ENCODE data around the gene ADGRE2. TPM values are rescaled to one million over a fixed set of nuclear protein-coding genes. Genes with fewer than 3 reads are reported as not detected.
"Not testable (repeated sequence)": the region's sequence is repeated elsewhere in the genome, so short reads cannot be mapped to it uniquely, and the experiment has no call there.

ADGRE2 gene
- total RNA-seq, 4 donors from 2014 or later = 1.2 to 16.5 (median 1.9) TPM; not detected in 1

GRCh38 chr19:14786421-14786851 is 8.1 kb upstream of the ADGRE2 start:
- Histone ChIP-seq H3K36me3 (no peaks in the 10 kb centered on the region), H3K27me3 (no peaks in the 10 kb centered on the region), H3K27ac (peak overlapping the region in 1 of 4 donors; percentile 35), H3K4me1 (no peaks in the 10 kb centered on the region), H3K9me3 (no peaks in the 10 kb centered on the region), H3K4me3 (no peak overlapping the region)
- peak in 1 of 3 donors; percentile 44 for DNase-seq
- TF ChIP-seq CTCF (IDR thresholded peaks at IDR 0.05) (peak in 5 of 6 experiments; percentile 13 to 41 (median 39)), POLR2A (IDR thresholded peaks at IDR 0.05) (no peak)

GRCh38 chr19:14785102-14785793 is 6.9 kb upstream of the ADGRE2 start:
- not testable (repeated sequence) for H3K9me3 ChIP-seq, H3K4me1 ChIP-seq, H3K36me3 ChIP-seq, H3K4me3 ChIP-seq, H3K27me3 ChIP-seq
- H3K27ac ChIP-seq = peak overlapping the region in 2 of 4 donors; percentile 45 to 46
- DNase-seq = peak in 1 of 3 donors; percentile 57

- not testable (repeated sequence) for H3K9me3 ChIP-seq, H3K4me1 ChIP-seq, H3K27me3 ChIP-seq, H3K4me3 ChIP-seq, H3K36me3 ChIP-seq
- peak in 2 of 3 donors; percentile 22 to 65 for DNase-seq
- peak overlapping the region in 2 of 4 donors; percentile 45 to 46 for H3K27ac ChIP-seq
Measured at GRCh38 chr19:14784730-14785101, 6.4 kb upstream of the ADGRE2 start.

GRCh38 chr19:14783410-14783998 is 5.1 kb upstream of the ADGRE2 start:
- H3K27ac ChIP-seq = peak overlapping the region in 1 of 4 donors; percentile 48
- not testable (repeated sequence) for H3K4me3 ChIP-seq, H3K36me3 ChIP-seq, H3K4me1 ChIP-seq, H3K9me3 ChIP-seq, H3K27me3 ChIP-seq
- peak in 1 of 3 donors; percentile 35 for DNase-seq

GRCh38 chr19:14782626-14783409 is 4.5 kb upstream of the ADGRE2 start:
- TF ChIP-seq POLR2A (IDR thresholded peaks at IDR 0.05) (no peak), CTCF (IDR thresholded peaks at IDR 0.05) (no peak)
- H3K4me1 ChIP-seq = no peaks in the 10 kb centered on the region
- peak overlapping the region in 1 of 4 donors; percentile 48 for H3K27ac ChIP-seq
- H3K36me3 ChIP-seq = no peaks in the 10 kb centered on the region
- DNase-seq = peak in 1 of 3 donors; percentile 40
- H3K27me3 ChIP-seq = no peaks in the 10 kb centered on the region
- H3K9me3 ChIP-seq = no peaks in the 10 kb centered on the region
- no peak overlapping the region for H3K4me3 ChIP-seq

GRCh38 chr19:14781713-14782536 is 3.6 kb upstream of the ADGRE2 start:
- H3K27ac ChIP-seq, H3K4me3 ChIP-seq, H3K27me3 ChIP-seq, H3K9me3 ChIP-seq, H3K36me3 ChIP-seq, H3K4me1 ChIP-seq: not testable (repeated sequence)
- peak in 1 of 3 donors; percentile 28 for DNase-seq

- H3K27ac ChIP-seq, H3K4me1 ChIP-seq, H3K27me3 ChIP-seq, H3K4me3 ChIP-seq, H3K9me3 ChIP-seq, H3K36me3 ChIP-seq: not testable (repeated sequence)
- peak in 1 of 3 donors; percentile 5 for DNase-seq
Measured at GRCh38 chr19:14780622-14781225, 2.4 kb upstream of the ADGRE2 start.

Measured in Peyer's patch (tissue), 4 donors.